IMR-90 (cell line): ENCODE results near the gene FSIP1. TPM values are rescaled to one million over a fixed set of nuclear protein-coding genes. Genes with fewer than 3 reads are reported as not detected.

ENCODE experiments used
- ATAC-seq: fragments of 200-7000 bp; cut with Tn5 transposase; 2 replicates; pipeline ENCODE4 v1.9.1; 2020; ENCODE audit warnings: low read depth, mild to moderate bottlenecking, moderate library complexity
- BruUV-seq: library from RNA; stranded (reverse); fragments of 400-500 nt; replicated peaks from 2 replicates; lab custom pipeline; 2021; lab: Mats Ljungman, UMichigan
- CTCF ChIA-PET: fragments of 300-600 bp; formaldehyde crosslinking; extraction: SDS; loops from one replicate; lab custom pipeline; 2021; ENCODE audit warnings: antibody characterized with exemption; lab: Yijun Ruan, JAX
- POLR2A ChIA-PET: fragments of 300-600 bp; sonication (Branson Sonifier 250); formaldehyde crosslinking; loops from one replicate; lab custom pipeline; 2022; ENCODE audit warnings: antibody characterized with exemption; ENCODE audit not compliant: unreplicated experiment; lab: Charles Lee
- DNase-seq: peaks from one replicate; pipeline ENCODE4 v3.0.0; 2013
- H2AFZ ChIP-seq: replicated peaks from 2 replicates; pipeline ENCODE3; 2013; ENCODE audit warnings: low read length, mild to moderate bottlenecking; ENCODE audit not compliant: poor library complexity
- H2AK5ac ChIP-seq: 2 replicates; pipeline ENCODE4 v1.6.1; 2013; ENCODE audit warnings: low read depth, low read length, inconsistent platforms
- H2AK9ac ChIP-seq: replicated peaks from 2 replicates; pipeline ENCODE3; 2013; ENCODE audit warnings: mild to moderate bottlenecking, low read depth, low read length, moderate library complexity; ENCODE audit not compliant: poor library complexity
- H2BK120ac ChIP-seq: 2 replicates; pipeline ENCODE4 v1.6.1; 2013; ENCODE audit warnings: low read depth, low read length, inconsistent platforms
- H2BK15ac ChIP-seq: 3 replicates; pipeline ENCODE4 v1.6.1; 2013; ENCODE audit warnings: low read depth, low read length, inconsistent platforms
- H2BK20ac ChIP-seq: 2 replicates; pipeline ENCODE4 v1.6.1; 2013; ENCODE audit warnings: low read depth, mild to moderate bottlenecking, inconsistent platforms, low read length, moderate library complexity
- H2BK5ac ChIP-seq: 2 replicates; pipeline ENCODE4 v1.6.1; 2013; ENCODE audit warnings: mild to moderate bottlenecking, low read depth, low read length, inconsistent platforms; ENCODE audit not compliant: poor library complexity, severe bottlenecking
- H3K14ac ChIP-seq: replicated peaks from 2 replicates; pipeline ENCODE4 v1.6.1; 2013; ENCODE audit warnings: low read depth, low read length, inconsistent platforms
- H3K18ac ChIP-seq: 2 replicates; pipeline ENCODE4 v1.6.1; 2013; ENCODE audit warnings: low read depth, low read length, control low read depth
- H3K23ac ChIP-seq: 2 replicates; pipeline ENCODE4 v1.6.1; 2013; ENCODE audit warnings: low read depth, low read length, inconsistent platforms
- H3K27ac ChIP-seq: 2 replicates; pipeline ENCODE4 v1.5.1; 2013; ENCODE audit warnings: mild to moderate bottlenecking, control low read depth, low read length; ENCODE audit not compliant: insufficient read depth
- H3K27me3 ChIP-seq: 2 replicates; pipeline ENCODE4 v1.6.1; 2013; ENCODE audit warnings: low read length; ENCODE audit not compliant: control insufficient read depth, insufficient read depth
- H3K36me3 ChIP-seq: 2 replicates; pipeline ENCODE4 v1.6.1; 2013; ENCODE audit warnings: low read length, mixed read lengths; ENCODE audit not compliant: control insufficient read depth, insufficient read depth
- H3K4ac ChIP-seq: 2 replicates; pipeline ENCODE4 v1.6.1; 2013; ENCODE audit warnings: low read depth, low read length, inconsistent platforms
- H3K4me1 ChIP-seq: 2 replicates; pipeline ENCODE4 v1.6.1; 2013; ENCODE audit warnings: low read length, mixed read lengths; ENCODE audit not compliant: control insufficient read depth, insufficient read depth
- H3K4me2 ChIP-seq: 2 replicates; pipeline ENCODE4 v1.6.1; 2013; ENCODE audit warnings: low read depth, mild to moderate bottlenecking, control low read depth, low read length, moderate library complexity
- H3K4me3 ChIP-seq: 2 replicates; pipeline ENCODE4 v1.5.1; 2013; ENCODE audit warnings: low read depth, mild to moderate bottlenecking, control low read depth, low read length, moderate library complexity; ENCODE audit not compliant: insufficient read depth
- H3K56ac ChIP-seq: 2 replicates; pipeline ENCODE4 v1.6.1; 2013; ENCODE audit warnings: low read length, inconsistent platforms; ENCODE audit not compliant: insufficient read depth; ENCODE audit errors: extremely low read depth
- H3K79me1 ChIP-seq, 2 experiments: 2 replicates each; pipeline ENCODE4 v1.6.1; 2013; ENCODE audit warnings: low read length in 2 of 2, inconsistent platforms in 1 of 2, low read depth in 1 of 2
- H3K9ac ChIP-seq: 2 replicates; pipeline ENCODE4 v1.6.1; 2013; ENCODE audit warnings: low read depth, low read length, control low read depth
- H3K9me1 ChIP-seq: 2 replicates; pipeline ENCODE4 v1.6.1; 2013; ENCODE audit warnings: low read length, inconsistent platforms; ENCODE audit not compliant: insufficient read depth
- H3K9me3 ChIP-seq: 2 replicates; pipeline ENCODE4 v1.6.1; 2013; ENCODE audit warnings: low read length; ENCODE audit not compliant: control insufficient read depth, insufficient read depth
- H4K20me1 ChIP-seq: 2 replicates; pipeline ENCODE4 v1.6.1; 2013; ENCODE audit warnings: low read length, inconsistent platforms; ENCODE audit not compliant: insufficient read depth
- H4K5ac ChIP-seq: 2 replicates; pipeline ENCODE4 v1.6.1; 2013; ENCODE audit warnings: mild to moderate bottlenecking, low read depth, low read length, control low read depth
- H4K8ac ChIP-seq, 2 experiments: 2 replicates each; pipeline ENCODE4 v1.6.1; 2013; ENCODE audit warnings: low read depth in 2 of 2, low read length in 2 of 2, control low read depth in 1 of 2, inconsistent platforms in 1 of 2
- H4K91ac ChIP-seq: 2 replicates; pipeline ENCODE4 v1.6.1; 2013; ENCODE audit warnings: low read depth, low read length, inconsistent platforms; ENCODE audit not compliant: insufficient read depth
- BHLHE40 ChIP-seq: fragments of 150-350 bp; IDR thresholded peaks from 2 replicates; pipeline ENCODE4 v1.6.1; 2016; ENCODE audit warnings: mild to moderate bottlenecking, low read depth, low read length
- CHD1 ChIP-seq: IDR thresholded peaks from 2 replicates; pipeline ENCODE4 v1.6.1; 2012; ENCODE audit warnings: low read depth, low read length, improper control_type of control experiment
- MAZ ChIP-seq: IDR thresholded peaks from 2 replicates; pipeline ENCODE4 v1.6.1; 2012; ENCODE audit warnings: low read depth, mild to moderate bottlenecking, low read length, improper control_type of control experiment, moderate library complexity, borderline replicate concordance
- NFE2L2 ChIP-seq: fragments of 150-350 bp; IDR thresholded peaks from 2 replicates; pipeline ENCODE4 v1.6.1; 2016; ENCODE audit warnings: low read depth, mild to moderate bottlenecking, low read length
- POLR2A ChIP-seq: IDR thresholded peaks from 2 replicates; pipeline ENCODE4 v1.6.1; 2012; ENCODE audit warnings: mild to moderate bottlenecking, low read depth, low read length
- RAD21 ChIP-seq: IDR thresholded peaks from 2 replicates; pipeline ENCODE4 v1.6.1; 2012; ENCODE audit warnings: low read length, improper control_type of control experiment
- RCOR1 ChIP-seq: IDR thresholded peaks from 2 replicates; pipeline ENCODE4 v1.6.1; 2012; ENCODE audit warnings: mild to moderate bottlenecking, low read length, improper control_type of control experiment; ENCODE audit not compliant: insufficient replicate concordance
- SMC3 ChIP-seq: fragments of 150-350 bp; IDR thresholded peaks from 2 replicates; pipeline ENCODE4 v1.6.1; 2016; ENCODE audit warnings: low read depth, mild to moderate bottlenecking, antibody characterized with exemption, low read length, moderate library complexity
- WGBS, 2 experiments: methylation state at CpG; one replicate each; pipeline versions ENCODE4 v1.1.5 to v1.1.7; 2013; ENCODE audit warnings: missing lambda C conversion rate in 2 of 2; ENCODE audit not compliant: insufficient read length in 1 of 2; ENCODE audit errors: extremely low coverage in 2 of 2; 5-methylcytosine and 5-hydroxymethylcytosine counted together
- dilution Hi-C: fragments of 300-500 bp; cut with HindIII; formaldehyde crosslinking; loops from one replicate; pipeline ENCODE4 v1.14.3; 2018; ENCODE audit warnings: low sequenced_read_pairs; ENCODE audit not compliant: unreplicated experiment
- in situ Hi-C: fragments of 300-500 bp; cut with MboI; formaldehyde crosslinking; loops from 3 replicates; pipeline ENCODE4 v1.14.3; 2019; ENCODE audit warnings: low sequenced_read_pairs, inconsistent platforms, mixed read lengths
- intact Hi-C: fragments of 100-400 bp; cut with micrococcal nuclease; formaldehyde crosslinking; loops from 2 replicates; pipeline ENCODE4 v1.10.0; 2022
- polyA plus RNA-seq, 3 experiments: library from polyadenylated mRNA; depleted of rRNA; stranded (reverse); fragments of >200 nt; gene quantifications; 2 replicates each; pipeline ENCODE4 v1.2.3, GENCODE V29; 2012; ENCODE audit warnings: low replicate concordance in 1 of 3
- total RNA-seq: library from RNA; depleted of rRNA; stranded (reverse); fragments of >200 nt; gene quantifications from 2 replicates; pipeline ENCODE4 v1.2.3, GENCODE V29; 2012
- TF ChIP-seq, protein P1 (sequence below): conservative IDR thresholded peaks from 2 replicates; pipeline ENCODE4 v1.5.1; 2012; ENCODE audit warnings: mild to moderate bottlenecking, low read depth, low read length, improper control_type of control experiment

Gene FSIP1
- total and polyA plus RNA-seq, 2 of the 4 experiments (the other 2 are of a cell fraction): 0.10 to 0.18 TPM

DNA sequence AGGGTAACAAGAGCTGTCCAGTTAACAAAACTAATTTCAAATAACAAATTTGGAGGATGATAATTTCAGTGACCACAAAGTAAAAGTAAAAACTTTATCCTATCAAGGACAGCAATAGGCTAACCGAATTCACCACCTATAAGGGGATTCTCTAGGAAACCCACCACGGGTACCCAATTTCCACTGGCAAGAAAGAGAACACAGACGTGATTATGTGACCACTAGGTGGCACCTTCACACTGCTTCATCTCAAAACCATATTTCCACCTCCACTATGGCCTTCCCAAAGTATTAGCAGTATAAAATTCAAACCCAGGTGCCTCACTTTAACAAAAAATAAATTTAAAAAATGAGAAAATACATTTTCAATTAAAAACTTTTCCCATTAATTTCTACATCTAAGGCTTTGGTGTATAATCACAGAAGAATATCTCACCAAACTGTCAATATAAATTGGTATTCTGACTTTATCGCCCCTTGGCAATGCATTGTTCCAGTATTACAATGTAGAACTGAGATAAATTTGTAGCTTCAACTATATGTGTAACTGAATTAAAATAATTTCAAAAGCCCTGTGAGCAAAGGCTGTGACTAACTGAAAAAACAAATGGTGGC, 96.5 kb downstream of the FSIP1 start:
- Histone ChIP-seq H2BK15ac (no peak overlapping the region), H2AFZ (no peak overlapping the region), H4K91ac (no peak overlapping the region), H2BK5ac (no peak overlapping the region), H2BK120ac (no peak overlapping the region), H4K8ac (no peak overlapping the region), H3K4me2 (no peak overlapping the region), H3K23ac (no peak overlapping the region), H3K79me1 (no peaks in the 10 kb centered on the region), H3K4me3 (no peak overlapping the region), H2AK5ac (no peak overlapping the region), H4K20me1 (no peaks in the 10 kb centered on the region), H3K18ac (no peak overlapping the region), H2BK20ac (no peak overlapping the region), H3K14ac (no peak overlapping the region), H3K4me1 (peaks cover 2% of the 10 kb centered on the region), H3K56ac (no peak overlapping the region), H3K9ac (no peak overlapping the region), H3K9me3 (no peaks in the 10 kb centered on the region), H2AK9ac (no peak overlapping the region), H3K27ac (no peak overlapping the region), H3K36me3 (no peaks in the 10 kb centered on the region), H4K5ac (no peak overlapping the region), H3K9me1 (0 out of 2 replicates have a peak, but pooled peaks cover 2% of the 10 kb centered on the region), H3K27me3 (no peaks in the 10 kb centered on the region), H3K4ac (no peak overlapping the region)
- ChIA-PET CTCF (interaction anchor here (0.6 to 2.4 kb wide), 11 partner anchors 12 to 337 kb away, joined by 3 to 28 read pairs (median 3); no protein-coding TSS in a partner anchor), POLR2A (no interaction called here)
- in situ Hi-C loops (no loop called here), intact Hi-C loops (loop anchor here (1.0 to 10.0 kb wide), 5 partner anchors 71 to 511 kb away; partner anchors contain the start of gene EIF2AK4), dilution Hi-C loops (no loop called here)
- WGBS, 2 experiments: no CpG with 5 or more reads among the region's 4 CpGs
- TF ChIP-seq RAD21 (peak; percentile 90), SMC3 (peak; percentile 83), NFE2L2 (no peak), MAZ (no peak), CHD1 (no peak), BHLHE40 (no peak), RCOR1 (no peak), POLR2A (no peak)
- TF ChIP-seq, protein P1, sequence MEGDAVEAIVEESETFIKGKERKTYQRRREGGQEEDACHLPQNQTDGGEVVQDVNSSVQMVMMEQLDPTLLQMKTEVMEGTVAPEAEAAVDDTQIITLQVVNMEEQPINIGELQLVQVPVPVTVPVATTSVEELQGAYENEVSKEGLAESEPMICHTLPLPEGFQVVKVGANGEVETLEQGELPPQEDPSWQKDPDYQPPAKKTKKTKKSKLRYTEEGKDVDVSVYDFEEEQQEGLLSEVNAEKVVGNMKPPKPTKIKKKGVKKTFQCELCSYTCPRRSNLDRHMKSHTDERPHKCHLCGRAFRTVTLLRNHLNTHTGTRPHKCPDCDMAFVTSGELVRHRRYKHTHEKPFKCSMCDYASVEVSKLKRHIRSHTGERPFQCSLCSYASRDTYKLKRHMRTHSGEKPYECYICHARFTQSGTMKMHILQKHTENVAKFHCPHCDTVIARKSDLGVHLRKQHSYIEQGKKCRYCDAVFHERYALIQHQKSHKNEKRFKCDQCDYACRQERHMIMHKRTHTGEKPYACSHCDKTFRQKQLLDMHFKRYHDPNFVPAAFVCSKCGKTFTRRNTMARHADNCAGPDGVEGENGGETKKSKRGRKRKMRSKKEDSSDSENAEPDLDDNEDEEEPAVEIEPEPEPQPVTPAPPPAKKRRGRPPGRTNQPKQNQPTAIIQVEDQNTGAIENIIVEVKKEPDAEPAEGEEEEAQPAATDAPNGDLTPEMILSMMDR: peak; percentile 72
- ATAC-seq (peak; percentile 85), DNase-seq (peak; percentile 70)
- no TSS peak for BruUV-seq
